CD4-positive, alpha-beta T cell treated with Interleukin-12 subunit alpha and Interleukin-12 subunit beta, for 1 hour (primary cell): Measurements from ENCODE around the gene CDK16.
"Not testable (repeated sequence)": the region's sequence is repeated elsewhere in the genome, so short reads cannot be mapped to it uniquely, and the experiment has no call there.

Experiments
- DNase-seq: peaks from one replicate; pipeline ENCODE4 v3.0.0-alpha.2; 2020

The CDK16 gene

DNA sequence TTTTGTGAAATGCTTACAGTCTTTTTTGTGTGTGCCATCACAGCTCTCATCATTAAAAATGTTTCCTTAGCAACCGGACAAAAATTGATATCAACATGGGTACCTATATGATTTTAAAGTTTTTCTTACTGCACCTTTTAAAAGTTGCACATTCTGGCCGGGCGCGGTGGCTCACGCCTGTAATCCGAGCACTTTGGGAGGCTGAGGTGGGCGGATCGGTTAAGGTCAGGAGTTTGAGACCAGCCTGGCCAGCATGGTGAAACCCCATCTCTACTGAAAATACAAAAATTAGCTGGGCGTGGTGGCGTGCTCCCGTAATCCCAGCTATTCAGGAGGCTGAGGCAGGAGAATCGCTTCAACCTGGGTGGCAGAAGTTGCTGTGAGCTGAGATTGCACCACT is 39.1 kb downstream of the CDK16 start:
- not testable (repeated sequence) for DNase-seq

DNA sequence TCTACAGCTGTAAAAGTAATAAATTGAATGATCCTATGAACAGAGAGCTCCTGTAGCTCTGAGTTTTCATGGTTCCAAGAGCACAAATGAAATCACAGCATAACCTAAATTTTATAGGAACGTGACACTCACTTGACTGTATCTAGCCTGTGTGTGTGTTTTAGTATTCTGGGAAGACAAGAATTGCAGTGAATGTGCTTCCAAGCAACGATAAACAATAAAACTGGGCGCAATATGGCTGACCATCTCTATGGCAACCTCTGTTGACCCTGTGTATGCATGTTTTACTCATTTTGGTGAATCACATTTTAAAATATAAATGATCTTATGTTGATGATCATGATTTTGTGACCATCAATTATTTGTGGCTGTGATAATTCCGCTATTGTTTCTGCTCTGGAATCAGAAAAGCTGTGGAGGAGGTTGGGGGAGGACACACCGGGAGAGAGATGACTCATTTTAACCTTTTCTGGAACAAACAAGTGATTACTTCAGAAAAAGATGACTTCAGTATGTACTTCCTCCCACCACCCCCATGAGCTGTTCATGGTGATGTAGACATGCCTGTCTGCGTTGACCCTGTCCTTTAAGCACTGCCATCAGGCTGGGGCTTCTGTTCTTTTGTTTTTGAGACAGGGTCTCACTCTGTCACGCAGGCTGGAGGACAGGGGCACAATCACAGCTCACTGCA is 46.1 kb downstream of the CDK16 start:
- DNase-seq: no peak

DNA sequence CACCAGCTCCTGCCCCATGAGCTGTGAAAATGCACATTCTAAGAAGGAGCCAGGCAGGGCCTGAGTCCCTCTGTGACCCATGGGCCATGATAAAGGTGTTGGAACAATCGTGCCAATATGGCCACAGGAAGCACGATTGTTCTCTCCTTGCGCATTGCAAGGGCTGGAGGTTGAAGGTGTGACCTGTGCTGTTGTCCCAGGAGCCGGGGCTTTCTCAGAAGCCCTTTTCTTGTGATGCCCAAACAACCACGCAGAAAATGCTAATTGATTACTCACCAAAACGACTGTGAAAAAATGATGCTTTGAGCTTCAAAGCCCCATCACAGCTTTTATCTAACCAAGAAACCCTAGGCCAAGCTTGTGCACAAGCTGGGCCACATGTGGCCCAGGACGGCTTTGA is 48.2 kb downstream of the CDK16 start:
- DNase-seq: no peak

DNA sequence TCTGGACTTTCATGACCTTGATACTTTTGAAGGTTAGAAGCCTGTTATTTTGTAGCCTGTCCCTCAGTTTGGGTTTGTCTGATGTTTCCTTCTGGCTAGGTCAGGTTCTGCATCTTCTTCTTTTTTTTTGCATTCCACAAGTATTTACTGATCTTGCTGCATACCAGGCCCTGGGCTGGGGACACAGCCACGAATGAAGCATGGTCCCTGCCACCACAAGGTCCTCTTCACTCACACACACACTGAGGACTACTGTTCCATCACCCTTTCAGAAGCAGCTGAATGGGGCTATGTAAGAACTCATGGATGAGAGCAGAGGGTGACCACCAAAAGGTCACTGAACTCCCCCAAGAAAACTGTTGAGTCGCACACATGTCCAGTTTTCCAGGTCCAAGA is 53.5 kb downstream of the CDK16 start:
- no peak for DNase-seq

DNA sequence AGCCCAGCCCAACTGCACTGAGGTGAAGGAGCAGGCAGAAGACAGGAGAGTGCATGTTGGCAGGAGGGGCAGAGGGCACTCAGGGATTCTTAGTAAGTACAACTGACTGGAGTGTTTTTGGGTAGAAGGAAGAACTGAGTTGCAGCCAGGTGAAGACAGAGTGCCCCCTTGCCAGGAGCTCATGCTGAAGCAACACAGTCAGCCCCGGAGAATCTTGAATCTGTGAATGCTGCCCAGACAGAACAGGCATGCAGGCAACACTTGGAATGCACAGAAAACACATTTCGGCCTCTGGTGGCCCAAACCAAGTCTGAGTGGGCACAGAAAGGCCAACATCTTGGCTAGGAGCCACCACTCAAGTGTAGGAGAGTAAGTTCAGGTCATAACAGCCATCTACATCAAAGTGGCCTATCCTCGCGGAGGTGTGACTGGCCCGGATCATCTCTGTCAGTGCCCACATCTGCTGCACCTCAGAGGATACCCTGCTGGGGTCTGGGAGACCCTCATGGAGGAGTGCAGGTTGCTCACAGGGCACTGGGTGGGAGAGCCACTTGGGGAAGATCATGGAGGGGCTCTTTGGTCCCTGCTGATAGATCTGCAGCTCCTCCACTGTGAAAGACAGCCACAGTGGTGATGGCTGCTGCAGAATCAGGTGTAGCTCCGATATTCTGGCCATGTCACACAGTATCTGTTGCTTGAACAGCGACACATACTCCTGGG is 54.7 kb downstream of the CDK16 start:
- DNase-seq: no peak

DNA sequence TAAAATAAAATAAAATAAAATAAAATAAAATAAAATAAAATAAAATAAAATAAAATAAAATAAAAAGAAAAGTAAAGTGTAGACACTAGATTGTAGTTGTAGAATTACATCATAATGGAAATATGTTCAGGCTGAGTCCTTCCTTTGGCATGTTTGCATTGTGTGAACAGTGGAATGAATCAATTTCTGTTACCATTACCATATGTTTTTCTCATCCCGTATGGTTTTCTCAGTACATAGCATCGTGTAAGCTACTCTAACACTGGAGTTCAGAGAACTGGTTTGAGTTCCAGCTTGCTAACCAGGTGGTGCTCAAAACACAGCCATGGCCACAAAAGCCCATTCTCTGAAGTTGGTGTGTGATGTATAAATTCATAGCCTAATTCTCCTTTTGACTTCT is 60.2 kb downstream of the CDK16 start:
- no peak for DNase-seq
